Cardiac fibroblast (primary cell): ENCODE data around the gene FICD.
"Not testable (repeated sequence)": the region's sequence is repeated elsewhere in the genome, so short reads cannot be mapped to it uniquely, and the experiment has no call there.

Experiments
- DNase-seq, 2 donors: peaks; one replicate each; pipeline versions ENCODE4 v3.0.0 to v3.0.0-alpha.2; 2010; ENCODE audit warnings: low read depth in 2 of 2
- H3K4me3 ChIP-seq, 2 donors: replicated peaks in 1 of 2; 1 replicate in 1 of 2; 2 replicates in 1 of 2; pipeline ENCODE4 v1.5.1; 2011; ENCODE audit warnings: low read depth in 2 of 2, low read length in 2 of 2, mild to moderate bottlenecking in 2 of 2, moderate library complexity in 1 of 2
- CTCF ChIP-seq: IDR thresholded peaks from one replicate; pipeline ENCODE4 v1.5.1; 2011; ENCODE audit warnings: low read depth, mild to moderate bottlenecking, low read length, inconsistent platforms

The FICD gene

GRCh38 chr12:108484845-108485244 lies 30.2 kb upstream of the FICD start:
- TF ChIP-seq CTCF = no peak
- no peak overlapping the region for H3K4me3 ChIP-seq
- DNase-seq = no peak

- H3K4me3 ChIP-seq, DNase-seq: not testable (repeated sequence)
These were observed 29.7 kb upstream of the FICD start for GRCh38 chr12:108485371-108485770.

- DNase-seq, H3K4me3 ChIP-seq: not testable (repeated sequence)
These were observed 28.0 kb upstream of the FICD start for GRCh38 chr12:108487029-108487428.

GRCh38 chr12:108491256-108491655 lies 23.8 kb upstream of the FICD start:
- DNase-seq = no peak
- H3K4me3 ChIP-seq = no peak overlapping the region
- TF ChIP-seq CTCF = no peak

GRCh38 chr12:108495054-108495453 lies 20.0 kb upstream of the FICD start:
- DNase-seq = peak; percentile 17 to 46
- peak; percentile 52 for TF ChIP-seq CTCF
- H3K4me3 ChIP-seq = no peak overlapping the region

- DNase-seq = no peak
- no peak overlapping the region for H3K4me3 ChIP-seq
- TF ChIP-seq CTCF = no peak
These were observed 19.1 kb upstream of the FICD start for GRCh38 chr12:108495823-108496579.

GRCh38 chr12:108498136-108498535 lies 16.9 kb upstream of the FICD start:
- DNase-seq = no peak
- TF ChIP-seq CTCF = no peak
- no peak overlapping the region for H3K4me3 ChIP-seq

- TF ChIP-seq CTCF = no peak
- H3K4me3 ChIP-seq = no peak overlapping the region
- no peak for DNase-seq
These were observed 12.2 kb upstream of the FICD start for GRCh38 chr12:108502922-108503321.
